ENCODE measurements around the gene ARHGAP24.

DNA sequence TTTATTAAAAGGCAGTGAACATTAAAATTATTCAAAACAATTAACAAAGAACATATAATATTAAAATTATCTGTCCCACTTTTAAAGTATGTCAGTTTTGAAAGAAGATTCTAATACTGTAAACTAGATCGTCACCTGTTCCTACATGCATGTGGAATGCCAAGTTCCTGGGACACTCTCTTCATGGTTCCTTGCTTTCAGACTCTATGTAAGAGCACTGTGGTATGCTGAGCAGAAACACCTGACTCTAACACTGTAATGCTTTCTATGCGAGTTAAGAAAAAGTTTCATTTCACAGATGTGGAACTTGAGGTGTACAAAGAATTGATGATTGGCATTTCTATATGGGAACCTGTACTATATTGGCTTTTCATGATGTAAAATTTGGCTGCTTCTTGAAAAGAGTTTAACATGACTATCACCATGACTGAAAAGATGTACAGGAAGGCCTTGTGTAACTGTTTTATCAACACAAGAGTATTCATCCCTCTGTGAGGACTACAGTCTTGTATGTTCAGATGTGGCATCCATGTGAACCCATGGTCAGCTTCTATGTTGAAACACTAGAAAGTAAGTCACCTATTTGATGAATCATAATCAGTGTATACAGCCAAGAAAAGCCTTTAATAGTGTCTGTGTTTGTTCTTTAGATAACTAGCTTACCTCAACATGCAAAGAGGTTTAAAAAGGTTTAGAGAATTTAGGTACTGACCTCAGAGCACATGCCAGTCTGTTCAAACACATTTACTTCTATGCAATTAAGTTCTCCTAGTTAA, 354.5 kb downstream of the ARHGAP24 start:
- TF ChIP-seq, protein P1, sequence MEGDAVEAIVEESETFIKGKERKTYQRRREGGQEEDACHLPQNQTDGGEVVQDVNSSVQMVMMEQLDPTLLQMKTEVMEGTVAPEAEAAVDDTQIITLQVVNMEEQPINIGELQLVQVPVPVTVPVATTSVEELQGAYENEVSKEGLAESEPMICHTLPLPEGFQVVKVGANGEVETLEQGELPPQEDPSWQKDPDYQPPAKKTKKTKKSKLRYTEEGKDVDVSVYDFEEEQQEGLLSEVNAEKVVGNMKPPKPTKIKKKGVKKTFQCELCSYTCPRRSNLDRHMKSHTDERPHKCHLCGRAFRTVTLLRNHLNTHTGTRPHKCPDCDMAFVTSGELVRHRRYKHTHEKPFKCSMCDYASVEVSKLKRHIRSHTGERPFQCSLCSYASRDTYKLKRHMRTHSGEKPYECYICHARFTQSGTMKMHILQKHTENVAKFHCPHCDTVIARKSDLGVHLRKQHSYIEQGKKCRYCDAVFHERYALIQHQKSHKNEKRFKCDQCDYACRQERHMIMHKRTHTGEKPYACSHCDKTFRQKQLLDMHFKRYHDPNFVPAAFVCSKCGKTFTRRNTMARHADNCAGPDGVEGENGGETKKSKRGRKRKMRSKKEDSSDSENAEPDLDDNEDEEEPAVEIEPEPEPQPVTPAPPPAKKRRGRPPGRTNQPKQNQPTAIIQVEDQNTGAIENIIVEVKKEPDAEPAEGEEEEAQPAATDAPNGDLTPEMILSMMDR (IDR thresholded peaks at IDR 0.05 in 2 of 3, conservative IDR thresholded peaks at IDR 0.05 in 1 of 3; ENCODE audit: borderline replicate concordance in 1 of 3, insufficient read depth in 1 of 3, low read depth in 2 of 3, low read length in 2 of 3) = no peak
- TF ChIP-seq, protein P2, sequence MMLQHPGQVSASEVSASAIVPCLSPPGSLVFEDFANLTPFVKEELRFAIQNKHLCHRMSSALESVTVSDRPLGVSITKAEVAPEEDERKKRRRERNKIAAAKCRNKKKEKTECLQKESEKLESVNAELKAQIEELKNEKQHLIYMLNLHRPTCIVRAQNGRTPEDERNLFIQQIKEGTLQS (IDR thresholded peaks at IDR 0.05) = no peak
- no peak for TF ChIP-seq YY1 (IDR thresholded peaks at IDR 0.05; ENCODE audit: extremely low read depth, insufficient replicate concordance, low read depth, low read length)
- no peak for TF ChIP-seq POLR2A (IDR thresholded peaks at IDR 0.05; ENCODE audit: borderline replicate concordance, extremely low read depth, insufficient read depth, insufficient read length)
- TF ChIP-seq CEBPB (IDR thresholded peaks at IDR 0.05; ENCODE audit: low read depth) = no peak
- no peak for TF ChIP-seq EZH2 (IDR thresholded peaks at IDR 0.05)
- TF ChIP-seq POLR2AphosphoS5 (IDR thresholded peaks at IDR 0.05; ENCODE audit: low read depth, low read length) = no peak
- no peak for TF ChIP-seq EZH2phosphoT487 (IDR thresholded peaks at IDR 0.05; ENCODE audit: borderline replicate concordance)
- TF ChIP-seq, protein P3, sequence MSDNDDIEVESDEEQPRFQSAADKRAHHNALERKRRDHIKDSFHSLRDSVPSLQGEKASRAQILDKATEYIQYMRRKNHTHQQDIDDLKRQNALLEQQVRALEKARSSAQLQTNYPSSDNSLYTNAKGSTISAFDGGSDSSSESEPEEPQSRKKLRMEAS (IDR thresholded peaks at IDR 0.05) = no peak
- TF ChIP-seq SRF (IDR thresholded peaks at IDR 0.05; ENCODE audit: low read depth) = no peak
- TF ChIP-seq RAD21 (IDR thresholded peaks at IDR 0.05; ENCODE audit: low read depth) = no peak
- TF ChIP-seq JUND (IDR thresholded peaks at IDR 0.05) = no peak
- TF ChIP-seq ELF1 (IDR thresholded peaks at IDR 0.05; ENCODE audit: borderline replicate concordance, low read depth) = no peak
- no peak for TF ChIP-seq TCF7L2 (IDR thresholded peaks at IDR 0.05; ENCODE audit: borderline replicate concordance, extremely low read depth, insufficient read depth, insufficient read length)
